Measurements from ENCODE around the gene CPNE1.

CPNE1 gene

GRCh38 chr20:35669681-35670080 is 5.0 kb upstream of the CPNE1 start:
- no peak for DNase-seq (ENCODE audit: low read depth)
- H3K4me3 ChIP-seq (ENCODE audit: low read depth, low read length) = no peak overlapping the region
- TF ChIP-seq CTCF (conservative IDR thresholded peaks at IDR 0.05; ENCODE audit: low read depth, low read length) = no peak

GRCh38 chr20:35669221-35669620 is 4.5 kb upstream of the CPNE1 start:
- no peak for TF ChIP-seq CTCF (conservative IDR thresholded peaks at IDR 0.05; ENCODE audit: low read depth, low read length)
- H3K4me3 ChIP-seq (ENCODE audit: low read depth, low read length) = no peak overlapping the region
- no peak for DNase-seq (ENCODE audit: low read depth)

GRCh38 chr20:35665949-35666288 is 1.2 kb upstream of the CPNE1 start:
- TF ChIP-seq CTCF (conservative IDR thresholded peaks at IDR 0.05; ENCODE audit: low read depth, low read length) = no peak
- no peak for DNase-seq (ENCODE audit: low read depth)
- H3K4me3 ChIP-seq (ENCODE audit: low read depth, low read length) = no peak overlapping the region

GRCh38 chr20:35663516-35664465 is 909 bp downstream of the CPNE1 start:
- peak; percentile 46 for DNase-seq (ENCODE audit: low read depth)

GRCh38 chr20:35662551-35662950 is 2.1 kb downstream of the CPNE1 start:
- no peak for TF ChIP-seq CTCF (conservative IDR thresholded peaks at IDR 0.05; ENCODE audit: low read depth, low read length)
- DNase-seq (ENCODE audit: low read depth) = no peak
- H3K4me3 ChIP-seq (ENCODE audit: low read depth, low read length) = peak overlapping the region; percentile 77

More at GRCh38 chr20:35663516-35664465, 909 bp downstream of the CPNE1 start:
- TF ChIP-seq CTCF (conservative IDR thresholded peaks at IDR 0.05; ENCODE audit: low read depth, low read length) = no peak
- peak overlapping the region; percentile 77 for H3K4me3 ChIP-seq (ENCODE audit: low read depth, low read length)

GRCh38 chr20:35661908-35662307 is 2.8 kb downstream of the CPNE1 start:
- no peak for DNase-seq (ENCODE audit: low read depth)
- no peak for TF ChIP-seq CTCF (conservative IDR thresholded peaks at IDR 0.05; ENCODE audit: low read depth, low read length)
- no peak overlapping the region for H3K4me3 ChIP-seq (ENCODE audit: low read depth, low read length)

GRCh38 chr20:35661053-35661452 is 3.6 kb downstream of the CPNE1 start:
- no peak for TF ChIP-seq CTCF (conservative IDR thresholded peaks at IDR 0.05; ENCODE audit: low read depth, low read length)
- peak; percentile 39 for DNase-seq (ENCODE audit: low read depth)
- H3K4me3 ChIP-seq (ENCODE audit: low read depth, low read length) = no peak overlapping the region

Data from choroid plexus epithelial cell (primary cell).